ENCODE results near the gene CACNA1I. TPM values are rescaled to one million over a fixed set of nuclear protein-coding genes. Genes with fewer than 3 reads are reported as not detected.
A peak's percentile ranks its signal among the peaks of the same experiment; 100 is the strongest.

CACNA1I gene
- polyA plus RNA-seq, 1 of the 3 experiments (the other 2 are of a cell fraction) = not detected

GRCh38 chr22:39532215-39533073 lies 38.1 kb upstream of the CACNA1I start, which contains the start of gene RPS19BP1 (continued):
- TF ChIP-seq FOSL2 (IDR thresholded peaks at IDR 0.05; ENCODE audit: borderline replicate concordance, low read depth) (no peak), YY1 (IDR thresholded peaks at IDR 0.05; ENCODE audit: low read depth) (peak; percentile 80), NRF1 (IDR thresholded peaks at IDR 0.05; ENCODE audit: low read depth, low read length) (peak; percentile 75), SIN3A (IDR thresholded peaks at IDR 0.05; ENCODE audit: borderline replicate concordance, low read depth, low read length) (no peak), RXRA (IDR thresholded peaks at IDR 0.05; ENCODE audit: borderline replicate concordance, low read depth) (no peak), RCOR1 (IDR thresholded peaks at IDR 0.05; ENCODE audit: low read length) (no peak), JUND (IDR thresholded peaks at IDR 0.05) (no peak), POLR2AphosphoS5 (IDR thresholded peaks at IDR 0.05; ENCODE audit: low read depth, low read length) (peak; percentile 81), REST (IDR thresholded peaks at IDR 0.05; ENCODE audit: low read depth, low read length) (no peak)

DNA sequence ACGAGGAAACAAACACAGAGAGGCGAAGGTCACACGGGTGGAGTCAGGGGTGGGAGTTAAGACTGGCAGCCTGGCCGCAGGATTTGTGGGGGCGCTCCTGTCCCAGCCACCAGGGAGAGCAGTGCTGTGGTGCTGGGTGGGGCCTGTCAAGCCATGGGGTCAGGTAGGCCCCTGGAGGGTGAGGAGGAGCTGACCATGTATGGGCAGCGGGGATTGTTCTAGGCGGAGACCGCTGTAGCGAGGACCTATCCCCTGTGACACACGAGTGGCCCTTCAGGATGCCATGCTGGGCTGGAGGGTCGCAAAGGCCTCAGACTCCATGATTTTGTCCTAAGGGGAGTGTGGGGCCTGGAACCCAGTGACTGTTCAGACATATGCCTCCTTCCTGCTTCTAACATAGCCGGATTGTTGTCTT lies 36.5 kb upstream of the CACNA1I start:
- Histone ChIP-seq H3F3A (replicated peaks; ENCODE audit: insufficient read depth) (no peaks in the 10 kb centered on the region), H3K4me3 (ENCODE audit: low read depth in 2 of 2, low read length in 1 of 2) (no peak overlapping the region), H3K36me3 (replicated peaks in 1 of 2; ENCODE audit: control insufficient read depth in 1 of 2, insufficient read depth in 2 of 2, low read length in 1 of 2) (peaks cover 0 to 5% of the 10 kb centered on the region in 2 experiments), H3K79me2 (ENCODE audit: insufficient read depth) (peaks cover 18% of the 10 kb centered on the region), H2AFZ (ENCODE audit: low read depth) (peak overlapping the region; percentile 70; the same call in 1 of the 2 replicates), H3K9ac (no peak overlapping the region), H3K9me2 (no peaks in the 10 kb centered on the region), H3K27me3 (ENCODE audit: insufficient read depth) (no peaks in the 10 kb centered on the region), H3K4me1 (ENCODE audit: control insufficient read depth in 1 of 2, insufficient read depth in 2 of 2, low read depth in 1 of 2, low read length in 1 of 2) (peaks cover 4 to 14% of the 10 kb centered on the region in 2 experiments; a peak in 2 of 4 replicates), H3K4me2 (no peak overlapping the region), H3K27ac (ENCODE audit: low read depth in 2 of 2, low read length in 1 of 2) (no peak overlapping the region), H3K9me3 (no peaks in the 10 kb centered on the region), H4K20me1 (ENCODE audit: insufficient read depth) (no peaks in the 10 kb centered on the region; the same call in 1 of the 2 replicates)
- TF ChIP-seq FOXJ3 (CRISPR knock-in tag; IDR thresholded peaks at IDR 0.05) = no peak
- no peak for TF ChIP-seq JUND (IDR thresholded peaks at IDR 0.05)
- no peak for TF ChIP-seq PBX3 (IDR thresholded peaks at IDR 0.05)
- no peak for TF ChIP-seq YY1 (IDR thresholded peaks at IDR 0.05; ENCODE audit: low read depth)
- TF ChIP-seq CHD2 (IDR thresholded peaks at IDR 0.05; ENCODE audit: low read length, partially characterized antibody) = no peak
- TF ChIP-seq FOSL2 (IDR thresholded peaks at IDR 0.05; ENCODE audit: borderline replicate concordance, low read depth) = no peak
- no peak for TF ChIP-seq GATA2 (CRISPR knock-in tag; IDR thresholded peaks at IDR 0.05)
- TF ChIP-seq ELF1 (IDR thresholded peaks at IDR 0.05) = no peak
- no peak for TF ChIP-seq POLR2AphosphoS5 (IDR thresholded peaks at IDR 0.05; ENCODE audit: low read depth, low read length)
- TF ChIP-seq TEAD4 (IDR thresholded peaks at IDR 0.05; ENCODE audit: borderline replicate concordance, insufficient read depth) = no peak
- TF ChIP-seq TCF12 (IDR thresholded peaks at IDR 0.05) = no peak
- no peak for TF ChIP-seq USF1 (IDR thresholded peaks at IDR 0.05; ENCODE audit: borderline replicate concordance, low read depth)
- TF ChIP-seq SMC3 (IDR thresholded peaks at IDR 0.05; ENCODE audit: low read depth, low read length) = no peak
- TF ChIP-seq RCOR1 (IDR thresholded peaks at IDR 0.05; ENCODE audit: low read length) = no peak
- TF ChIP-seq USF2 (IDR thresholded peaks at IDR 0.05; ENCODE audit: borderline replicate concordance, low read depth, low read length) = no peak
- no peak for TF ChIP-seq ZBTB33 (IDR thresholded peaks at IDR 0.05; ENCODE audit: borderline replicate concordance, low read depth)
- no peak for TF ChIP-seq MXI1 (IDR thresholded peaks at IDR 0.05; ENCODE audit: low read depth, low read length)
- WGBS (ENCODE audit: low lambda C conversion rate) = 85% methylated on average over 9 of the region's 12 CpGs
- CTCF ChIA-PET = interaction anchor here (0.6 to 3.9 kb wide), 18 partner anchors 9 to 815 kb away, joined by 3 to 62 read pairs (median 6); partner anchors contain the start of gene ADSL
- no peak for DNase-seq
- POLR2A ChIA-PET = no interaction called here

All from SK-N-SH (cell line).